GM21381 (cell line): ENCODE measurements around the gene ZFP57.

Experiments used
- ATAC-seq: cut with Tn5 transposase; IDR thresholded peaks from one replicate; pipeline ENCODE4 v1.9.1; 2021; ENCODE audit warnings: mild to moderate bottlenecking, moderate library complexity; ENCODE audit not compliant: unreplicated experiment

ZFP57 gene

GRCh38 chr6:29680904-29681303 is at the start of gene ZFP57:
Gene ZFP57, minus strand, starts transcription at chr6:29681152. Its CDS starts 4,149 bp downstream, at chr6:29677003.
- ATAC-seq = no peak

- ATAC-seq = no peak
Observed at GRCh38 chr6:29730575-29731126, 49.7 kb upstream of the ZFP57 start.

- ATAC-seq = no peak
Observed at GRCh38 chr6:29729774-29730328, 48.9 kb upstream of the ZFP57 start.

- no peak for ATAC-seq
Observed at GRCh38 chr6:29728875-29729270, 47.9 kb upstream of the ZFP57 start.

GRCh38 chr6:29728173-29728874 is 47.4 kb upstream of the ZFP57 start:
- ATAC-seq = no peak

DNA sequence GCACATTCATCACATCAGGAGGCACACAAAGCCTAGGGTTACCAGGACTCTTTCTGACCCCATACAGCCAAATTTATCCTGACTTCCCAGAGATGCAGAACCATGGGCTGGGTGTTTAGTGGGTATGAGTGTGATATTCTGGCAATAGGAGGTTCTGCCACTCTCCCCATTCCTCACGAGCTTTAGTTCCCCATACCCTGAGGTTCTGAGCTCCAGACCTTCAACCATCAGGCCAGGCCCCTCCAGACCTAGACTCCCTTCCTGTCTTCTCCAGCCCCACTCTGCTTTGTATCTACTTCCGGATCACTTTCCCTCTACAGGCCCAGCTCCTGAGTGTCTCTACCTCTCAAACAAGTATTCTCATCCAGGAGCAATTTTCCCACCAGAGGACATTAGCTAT is 46.7 kb upstream of the ZFP57 start:
- ATAC-seq = no peak

- no peak for ATAC-seq
Observed at GRCh38 chr6:29726571-29727194, 45.7 kb upstream of the ZFP57 start.

DNA sequence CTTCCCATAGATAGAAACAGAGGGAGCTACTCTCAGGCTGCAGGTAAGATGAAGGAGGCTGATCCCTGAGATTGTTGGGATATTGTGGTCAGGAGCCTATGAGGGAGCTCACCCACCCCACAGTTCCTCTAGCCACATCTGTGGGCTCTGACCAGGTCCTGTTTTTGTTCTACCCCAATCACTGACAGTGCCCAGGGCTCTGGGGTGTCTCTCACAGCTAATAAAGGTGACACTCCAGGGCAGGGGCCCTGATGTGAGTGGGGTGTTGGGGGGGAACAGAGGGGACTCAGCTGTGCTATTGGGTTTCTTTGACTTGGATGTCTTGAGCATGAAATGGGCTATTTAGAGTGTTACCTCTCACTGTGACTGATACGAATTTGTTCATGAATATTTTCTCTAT is 45.0 kb upstream of the ZFP57 start:
- no peak for ATAC-seq

GRCh38 chr6:29724937-29725869 is 44.3 kb upstream of the ZFP57 start:
- ATAC-seq = no peak

DNA sequence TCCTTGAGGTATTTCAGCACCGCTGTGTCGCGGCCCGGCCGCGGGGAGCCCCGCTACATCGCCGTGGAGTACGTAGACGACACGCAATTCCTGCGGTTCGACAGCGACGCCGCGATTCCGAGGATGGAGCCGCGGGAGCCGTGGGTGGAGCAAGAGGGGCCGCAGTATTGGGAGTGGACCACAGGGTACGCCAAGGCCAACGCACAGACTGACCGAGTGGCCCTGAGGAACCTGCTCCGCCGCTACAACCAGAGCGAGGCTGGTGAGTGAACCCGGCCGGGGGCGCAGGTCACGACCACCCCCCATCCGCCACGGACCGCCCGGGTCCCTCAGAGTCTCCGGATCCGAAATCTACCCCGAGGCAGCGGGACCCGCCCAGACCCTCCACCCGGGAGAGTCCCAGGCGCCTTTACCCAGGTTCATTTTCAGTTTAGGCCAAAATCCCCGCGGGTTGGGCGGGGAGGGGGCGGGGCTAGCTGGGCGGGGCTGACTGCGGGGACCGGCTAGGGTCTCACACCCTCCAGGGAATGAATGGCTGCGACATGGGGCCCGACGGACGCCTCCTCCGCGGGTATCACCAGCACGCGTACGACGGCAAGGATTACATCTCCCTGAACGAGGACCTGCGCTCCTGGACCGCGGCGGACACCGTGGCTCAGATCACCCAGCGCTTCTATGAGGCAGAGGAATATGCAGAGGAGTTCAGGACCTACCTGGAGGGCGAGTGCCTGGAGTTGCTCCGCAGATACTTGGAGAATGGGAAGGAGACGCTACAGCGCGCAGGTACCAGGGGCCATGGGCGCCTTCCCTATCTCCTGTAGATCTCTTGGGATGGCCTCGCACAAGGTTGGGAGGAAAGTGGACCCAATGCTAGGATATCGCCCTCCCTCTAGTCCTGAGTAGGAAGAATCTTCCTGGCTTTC is 43.0 kb upstream of the ZFP57 start:
- ATAC-seq = no peak

- ATAC-seq = peak; percentile 89
Observed at GRCh38 chr6:29723262-29723665, 42.3 kb upstream of the ZFP57 start, which contains the start of gene HLA-F. Gene HLA-F, plus strand, starts transcription at chr6:29723434. Its CDS starts 30 bp downstream, at chr6:29723464.

GRCh38 chr6:29720863-29721262 is 39.9 kb upstream of the ZFP57 start:
- ATAC-seq = no peak

GRCh38 chr6:29710281-29710941 is 29.5 kb upstream of the ZFP57 start:
- ATAC-seq = no peak

DNA sequence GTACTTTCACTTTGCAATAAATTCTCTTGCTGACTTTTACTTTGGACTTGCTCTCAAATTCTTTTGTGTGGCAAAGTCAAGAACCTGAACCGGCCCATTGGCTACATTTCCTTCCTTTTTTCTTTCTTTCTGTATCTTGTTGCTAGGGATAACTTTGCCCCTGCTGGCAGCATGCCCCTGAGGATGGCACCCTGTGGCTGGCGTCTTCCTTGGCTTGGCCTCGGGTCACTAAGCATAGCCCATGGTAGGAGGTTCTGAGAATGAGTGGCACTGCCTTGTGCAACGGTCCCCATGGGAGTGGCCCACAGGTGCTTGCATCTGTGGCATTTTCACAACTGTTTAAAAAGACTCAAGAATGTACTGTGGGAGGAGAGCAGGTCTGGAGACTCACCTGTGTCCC is 28.2 kb upstream of the ZFP57 start:
- no peak for ATAC-seq

DNA sequence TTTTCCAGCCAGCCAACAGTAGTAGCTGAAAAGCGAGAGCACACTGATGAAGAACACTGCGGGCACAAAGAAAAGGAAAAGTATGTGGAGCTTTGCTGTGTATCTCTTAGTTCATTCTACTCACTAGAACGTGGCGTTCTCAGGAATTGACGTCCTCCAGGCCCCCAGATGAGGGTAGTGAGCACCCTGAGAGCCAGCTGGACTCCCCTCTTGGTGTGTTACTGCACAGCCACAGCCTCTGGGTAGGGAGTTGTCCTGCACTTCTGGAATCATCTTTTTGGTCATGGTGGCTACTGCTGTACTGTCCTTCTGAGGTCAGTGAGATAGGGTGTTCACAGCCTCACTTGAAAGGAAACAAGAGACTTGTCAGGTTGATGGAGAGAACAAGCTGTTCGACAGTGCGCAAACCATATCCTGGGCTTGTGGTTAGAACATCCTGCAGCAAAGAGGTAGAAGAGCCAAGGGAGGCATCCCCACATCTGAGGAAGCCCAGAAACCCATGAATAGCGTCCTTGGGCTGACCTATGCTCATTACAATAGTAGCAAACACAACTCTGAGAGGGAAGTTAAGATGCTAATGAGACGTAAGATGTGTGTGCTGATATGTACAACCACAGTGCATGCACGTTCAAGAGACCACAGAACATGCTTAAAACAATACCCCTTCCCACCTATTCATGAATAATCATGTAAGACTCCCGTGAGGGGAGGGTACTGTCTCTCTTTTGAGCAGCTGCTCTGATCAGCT is 27.7 kb upstream of the ZFP57 start:
- no peak for ATAC-seq

- ATAC-seq = no peak
Observed at GRCh38 chr6:29705389-29706231, 24.7 kb upstream of the ZFP57 start.

DNA sequence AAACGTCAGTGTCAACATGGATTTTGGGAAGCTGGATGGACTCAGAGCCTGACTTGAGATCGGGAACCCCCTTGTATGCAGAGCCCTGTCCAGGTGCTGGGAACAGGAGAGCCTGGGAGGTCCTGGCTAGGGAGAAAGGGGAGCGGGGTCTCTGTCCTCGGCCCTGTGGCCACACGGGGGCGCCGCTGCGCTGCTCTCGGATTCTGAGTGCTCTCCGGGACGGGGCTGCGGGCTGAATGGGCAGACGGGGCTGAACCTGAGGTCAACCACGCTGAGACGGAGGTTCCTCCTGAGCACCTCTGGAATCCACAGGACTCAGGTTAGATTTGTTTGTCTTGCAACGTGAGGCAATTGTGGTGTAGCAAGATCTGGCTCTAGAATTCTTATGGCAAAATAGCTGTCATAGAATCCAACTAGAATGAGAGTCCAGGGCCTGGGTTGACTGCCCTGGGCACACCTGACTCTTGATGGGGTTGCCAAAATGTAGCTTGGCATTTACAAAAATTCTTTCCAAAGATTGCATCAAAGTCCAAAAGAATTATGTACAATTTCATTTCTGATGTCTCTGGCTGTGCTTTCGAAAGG is 21.7 kb upstream of the ZFP57 start:
- no peak for ATAC-seq
